Fibroblast of lung (primary cell): Measurements from ENCODE around the gene SMIM5. TPM values are rescaled to one million over a fixed set of nuclear protein-coding genes. Genes with fewer than 3 reads are reported as not detected.
"Not testable (repeated sequence)": the region's sequence is repeated elsewhere in the genome, so short reads cannot be mapped to it uniquely, and the experiment has no call there.

Source experiments
- DNase-seq, 2 donors: peaks; one replicate each; pipeline versions ENCODE4 v3.0.0 to v3.0.0-alpha.2; 2010; ENCODE audit warnings: low read depth in 2 of 2
- H2AFZ ChIP-seq: 2 replicates; pipeline ENCODE4 v1.5.1; 2012; ENCODE audit warnings: low read length, control low read depth, inconsistent platforms
- H3K27ac ChIP-seq: 2 replicates; pipeline ENCODE4 v1.5.1; 2011; ENCODE audit warnings: low read length, control low read depth; ENCODE audit not compliant: insufficient read depth
- H3K27me3 ChIP-seq: 2 replicates; pipeline ENCODE4 v1.5.1; 2011; ENCODE audit warnings: mild to moderate bottlenecking, low read length; ENCODE audit not compliant: control insufficient read depth, insufficient read depth
- H3K36me3 ChIP-seq: 2 replicates; pipeline ENCODE4 v1.5.1; 2011; ENCODE audit warnings: low read length; ENCODE audit not compliant: control insufficient read depth, insufficient read depth
- H3K4me1 ChIP-seq: 2 replicates; pipeline ENCODE4 v1.5.1; 2011; ENCODE audit warnings: low read length; ENCODE audit not compliant: control insufficient read depth, insufficient read depth; ENCODE audit errors: extremely low read depth
- H3K4me2 ChIP-seq: 2 replicates; pipeline ENCODE4 v1.5.1; 2011; ENCODE audit warnings: low read length, control low read depth; ENCODE audit not compliant: insufficient read depth; ENCODE audit errors: extremely low read depth
- H3K4me3 ChIP-seq, 4 experiments: fragments of 200-600 bp in 1 of 4; sonication (generic) in 1 of 4; replicated peaks in 1 of 4; 2 replicates each; pipeline ENCODE4 v1.5.1; 2011 to 2016; ENCODE audit warnings: low read length in 4 of 4, low read depth in 3 of 4, mild to moderate bottlenecking in 3 of 4, control low read depth in 2 of 4, inconsistent platforms in 1 of 4, mixed read lengths in 1 of 4; ENCODE audit not compliant: insufficient read depth in 1 of 4; ENCODE audit errors: control extremely low read depth in 1 of 4
- H3K79me2 ChIP-seq: 2 replicates; pipeline ENCODE4 v1.5.1; 2012; ENCODE audit warnings: mild to moderate bottlenecking, low read length, inconsistent platforms; ENCODE audit not compliant: control insufficient read depth, insufficient read depth
- H3K9ac ChIP-seq: 2 replicates; pipeline ENCODE4 v1.5.1; 2011; ENCODE audit warnings: mild to moderate bottlenecking, low read length, control low read depth; ENCODE audit not compliant: insufficient read depth
- H3K9me3 ChIP-seq: 2 replicates; pipeline ENCODE4 v1.5.1; 2012; ENCODE audit warnings: low read depth, low read length; ENCODE audit not compliant: control insufficient read depth, insufficient read depth
- H4K20me1 ChIP-seq: 2 replicates; pipeline ENCODE4 v1.5.1; 2011; ENCODE audit warnings: low read length; ENCODE audit not compliant: control insufficient read depth, insufficient read depth; ENCODE audit errors: extremely low read depth
- EZH2 ChIP-seq: IDR thresholded peaks from 2 replicates; pipeline ENCODE4 v1.5.1; 2012; ENCODE audit warnings: low read length, control low read depth, mild to moderate bottlenecking; ENCODE audit errors: missing control alignments
- polyA plus RNA-seq, 2 donors: library from polyadenylated mRNA; depleted of rRNA in 1 of 2; stranded (reverse) in 1 of 2; unstranded in 1 of 2; fragments of >200 nt; gene quantifications; 2 replicates each; pipeline ENCODE4 v1.2.1, GENCODE V29; 2011 to 2012; ENCODE audit warnings: missing spikeins in 1 of 2
- total RNA-seq: library from RNA; depleted of rRNA; stranded (reverse); fragments of >200 nt; gene quantifications from 2 replicates; pipeline ENCODE4 v1.2.1, GENCODE V29; 2014
- TF ChIP-seq, protein P1 (sequence below), 2 donors: IDR thresholded peaks in 1 of 2; conservative IDR thresholded peaks in 1 of 2; 1 replicate in 1 of 2; 2 replicates in 1 of 2; pipeline ENCODE4 v1.5.1; 2011 to 2012; ENCODE audit warnings: low read length in 2 of 2, control low read depth in 1 of 2, inconsistent platforms in 1 of 2, low read depth in 1 of 2, mild to moderate bottlenecking in 1 of 2

Gene SMIM5
- total and polyA plus RNA-seq, 2 donors (not counting 1 experiment from before 2014, with no cell fraction given) = 0.05 to 0.17 TPM

DNA sequence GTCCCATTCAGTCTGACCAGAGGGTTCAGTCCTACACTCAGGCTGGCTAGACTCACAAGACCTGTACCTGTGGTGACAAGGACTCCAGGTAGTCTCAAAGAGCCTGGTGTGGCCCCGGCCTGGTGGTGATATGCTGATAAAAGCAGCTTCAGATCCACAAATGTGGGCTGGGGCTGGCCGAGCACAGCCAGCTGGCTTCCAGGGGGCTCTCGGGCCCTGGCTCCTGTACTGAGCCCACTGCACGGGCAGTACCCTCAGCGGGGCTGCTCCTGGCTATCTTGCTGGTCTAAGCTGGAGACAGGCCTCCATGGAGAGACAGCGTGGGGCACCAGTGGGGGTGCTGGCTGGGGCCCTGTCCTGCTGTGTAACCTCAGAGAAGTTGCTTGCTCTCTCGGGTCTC is 4.3 kb downstream of the SMIM5 start:
- TF ChIP-seq, protein P1, sequence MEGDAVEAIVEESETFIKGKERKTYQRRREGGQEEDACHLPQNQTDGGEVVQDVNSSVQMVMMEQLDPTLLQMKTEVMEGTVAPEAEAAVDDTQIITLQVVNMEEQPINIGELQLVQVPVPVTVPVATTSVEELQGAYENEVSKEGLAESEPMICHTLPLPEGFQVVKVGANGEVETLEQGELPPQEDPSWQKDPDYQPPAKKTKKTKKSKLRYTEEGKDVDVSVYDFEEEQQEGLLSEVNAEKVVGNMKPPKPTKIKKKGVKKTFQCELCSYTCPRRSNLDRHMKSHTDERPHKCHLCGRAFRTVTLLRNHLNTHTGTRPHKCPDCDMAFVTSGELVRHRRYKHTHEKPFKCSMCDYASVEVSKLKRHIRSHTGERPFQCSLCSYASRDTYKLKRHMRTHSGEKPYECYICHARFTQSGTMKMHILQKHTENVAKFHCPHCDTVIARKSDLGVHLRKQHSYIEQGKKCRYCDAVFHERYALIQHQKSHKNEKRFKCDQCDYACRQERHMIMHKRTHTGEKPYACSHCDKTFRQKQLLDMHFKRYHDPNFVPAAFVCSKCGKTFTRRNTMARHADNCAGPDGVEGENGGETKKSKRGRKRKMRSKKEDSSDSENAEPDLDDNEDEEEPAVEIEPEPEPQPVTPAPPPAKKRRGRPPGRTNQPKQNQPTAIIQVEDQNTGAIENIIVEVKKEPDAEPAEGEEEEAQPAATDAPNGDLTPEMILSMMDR (conservative IDR thresholded peaks at IDR 0.05 in 1 of 2, IDR thresholded peaks at IDR 0.05 in 1 of 2; ENCODE audit: low read depth in 1 of 2, low read length in 2 of 2) = no peak
- no peak for TF ChIP-seq EZH2
- Histone ChIP-seq H3K4me3 (no peak overlapping the region), H3K36me3 (no peaks in the 10 kb centered on the region), H3K4me2 (no peak overlapping the region), H3K27ac (no peak overlapping the region), H2AFZ (no peak overlapping the region), H3K9me3 (no peaks in the 10 kb centered on the region), H3K9ac (no peak overlapping the region), H3K79me2 (no peaks in the 10 kb centered on the region), H4K20me1 (no peaks in the 10 kb centered on the region), H3K4me1 (peaks cover 14% of the 10 kb centered on the region), H3K27me3 (no peaks in the 10 kb centered on the region)
- DNase-seq = no peak

DNA sequence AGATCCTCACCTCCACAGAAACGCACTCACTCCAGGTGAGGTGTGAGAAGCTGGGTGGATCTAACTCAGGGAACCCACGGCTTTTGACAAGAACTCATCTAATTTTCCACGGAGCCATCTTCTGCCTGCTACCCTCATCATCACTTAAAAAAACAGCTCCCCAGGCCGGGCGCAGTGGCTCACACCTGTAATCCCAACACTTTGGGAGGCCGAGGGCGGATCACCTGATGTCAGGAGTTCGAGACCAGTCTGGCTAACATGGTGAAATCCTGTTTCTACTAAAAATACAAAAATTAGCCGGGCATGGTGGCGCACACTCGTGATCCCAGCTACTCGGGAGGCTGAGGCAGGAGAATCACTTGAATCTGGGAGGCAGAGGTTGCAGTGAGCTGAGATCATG is 4.8 kb downstream of the SMIM5 start:
- not testable (repeated sequence) for DNase-seq, H3K9ac ChIP-seq, H3K27me3 ChIP-seq, H3K36me3 ChIP-seq, H3K4me3 ChIP-seq, H3K27ac ChIP-seq, H3K79me2 ChIP-seq, H2AFZ ChIP-seq, H3K4me2 ChIP-seq, H3K9me3 ChIP-seq, H4K20me1 ChIP-seq
- peaks cover 13% of the 10 kb centered on the region for H3K4me1 ChIP-seq

DNA sequence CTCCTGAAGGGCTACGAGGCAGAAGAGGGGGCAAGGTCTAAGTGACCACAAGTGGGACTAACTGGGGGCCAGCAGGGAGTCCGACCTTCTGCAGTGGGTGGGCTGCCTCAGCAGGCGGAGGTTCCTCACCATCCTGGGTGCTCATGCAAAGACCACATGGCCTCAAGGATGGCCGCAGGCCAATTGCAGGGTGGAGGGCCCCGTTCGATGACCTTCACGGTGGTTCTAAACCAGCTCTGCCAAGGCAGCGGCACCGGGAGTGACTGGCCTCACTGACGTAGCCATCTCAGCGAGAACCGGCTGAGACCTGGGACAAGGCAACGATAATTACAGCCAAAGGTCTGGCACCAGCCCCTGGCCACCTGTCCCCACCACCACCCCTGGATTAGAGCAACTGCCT is 5.7 kb downstream of the SMIM5 start:
- no peak overlapping the region for H3K9ac ChIP-seq
- H3K4me3 ChIP-seq = no peak overlapping the region
- no peaks in the 10 kb centered on the region for H4K20me1 ChIP-seq
- H3K36me3 ChIP-seq = no peaks in the 10 kb centered on the region
- H3K27me3 ChIP-seq = no peaks in the 10 kb centered on the region
- no peak overlapping the region for H2AFZ ChIP-seq
- H3K79me2 ChIP-seq = no peaks in the 10 kb centered on the region
- H3K4me1 ChIP-seq = peaks cover 5% of the 10 kb centered on the region
- H3K4me2 ChIP-seq = no peak overlapping the region
- no peak for DNase-seq
- no peaks in the 10 kb centered on the region for H3K9me3 ChIP-seq
- TF ChIP-seq EZH2 = no peak
- TF ChIP-seq, protein P1 (conservative IDR thresholded peaks at IDR 0.05 in 1 of 2, IDR thresholded peaks at IDR 0.05 in 1 of 2; ENCODE audit: low read depth in 1 of 2, low read length in 2 of 2) = no peak
- H3K27ac ChIP-seq = no peak overlapping the region

DNA sequence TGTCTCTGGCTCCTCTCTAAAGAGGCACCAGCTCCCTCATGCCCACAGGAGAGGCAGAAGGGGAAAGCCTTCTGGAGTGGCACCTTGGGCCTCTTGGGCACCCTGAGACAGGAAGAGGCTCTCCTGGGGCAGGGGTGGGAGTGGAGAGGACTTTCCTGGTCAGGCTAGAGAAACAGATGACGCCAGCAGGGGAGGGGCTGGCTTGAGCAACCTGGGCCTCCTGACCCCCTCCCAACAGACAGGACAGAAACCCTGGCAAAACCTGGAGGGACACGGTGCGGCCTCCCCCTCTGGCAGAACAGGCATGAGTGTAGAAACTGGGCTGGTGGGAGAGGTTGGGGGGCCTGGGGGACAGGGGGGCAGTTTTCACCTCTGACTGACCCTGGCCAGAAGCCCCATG is 6.1 kb downstream of the SMIM5 start:
- Histone ChIP-seq H3K27ac (no peak overlapping the region), H3K9ac (no peak overlapping the region), H3K27me3 (no peaks in the 10 kb centered on the region), H2AFZ (no peak overlapping the region), H3K4me2 (no peak overlapping the region), H3K79me2 (no peaks in the 10 kb centered on the region), H4K20me1 (no peaks in the 10 kb centered on the region), H3K4me1 (peaks cover under 1% of the 10 kb centered on the region), H3K9me3 (no peaks in the 10 kb centered on the region), H3K36me3 (no peaks in the 10 kb centered on the region), H3K4me3 (no peak overlapping the region)
- no peak for DNase-seq
- no peak for TF ChIP-seq EZH2
- TF ChIP-seq, protein P1 (conservative IDR thresholded peaks at IDR 0.05 in 1 of 2, IDR thresholded peaks at IDR 0.05 in 1 of 2; ENCODE audit: low read depth in 1 of 2, low read length in 2 of 2) = no peak
